GM19324 (cell line): ENCODE data around the gene JPH4.

Experiments used
- ATAC-seq: cut with Tn5 transposase; IDR thresholded peaks from one replicate; pipeline ENCODE4 v1.9.1; 2021; ENCODE audit warnings: mild to moderate bottlenecking, moderate library complexity; ENCODE audit not compliant: unreplicated experiment, low FRiP score

JPH4 gene

GRCh38 chr14:23535943-23536342 is 42.6 kb downstream of the JPH4 start:
- ATAC-seq: no peak

GRCh38 chr14:23533652-23534435 is 44.7 kb downstream of the JPH4 start:
- ATAC-seq: no peak

- ATAC-seq: no peak
Measured at GRCh38 chr14:23532658-23533057, 45.9 kb downstream of the JPH4 start.

- ATAC-seq: no peak
Measured at GRCh38 chr14:23531391-23531790, 47.2 kb downstream of the JPH4 start.

- no peak for ATAC-seq
Measured at GRCh38 chr14:23530375-23531055, 48.1 kb downstream of the JPH4 start.

- ATAC-seq: no peak
Measured at GRCh38 chr14:23529016-23529415, 49.6 kb downstream of the JPH4 start.

- ATAC-seq: no peak
Measured at GRCh38 chr14:23528555-23528954, 50.0 kb downstream of the JPH4 start.

- no peak for ATAC-seq
Measured at GRCh38 chr14:23525611-23526010, 53.0 kb downstream of the JPH4 start.

GRCh38 chr14:23524954-23525353 is 53.6 kb downstream of the JPH4 start:
- no peak for ATAC-seq

- ATAC-seq: no peak
Measured at GRCh38 chr14:23523229-23524016, 55.2 kb downstream of the JPH4 start.

- ATAC-seq: no peak
Measured at GRCh38 chr14:23522643-23523198, 55.9 kb downstream of the JPH4 start.

- no peak for ATAC-seq
Measured at GRCh38 chr14:23521785-23522640, 56.6 kb downstream of the JPH4 start.

GRCh38 chr14:23520899-23521533 is 57.6 kb downstream of the JPH4 start:
- ATAC-seq: no peak

GRCh38 chr14:23518709-23519108 is 59.9 kb downstream of the JPH4 start:
- ATAC-seq: no peak
